ENCODE data around the gene OR4K5.

OR4K5 gene

GRCh38 chr14:19906665-19907064, 13.7 kb upstream of the OR4K5 start:
- TF ChIP-seq, protein P1, sequence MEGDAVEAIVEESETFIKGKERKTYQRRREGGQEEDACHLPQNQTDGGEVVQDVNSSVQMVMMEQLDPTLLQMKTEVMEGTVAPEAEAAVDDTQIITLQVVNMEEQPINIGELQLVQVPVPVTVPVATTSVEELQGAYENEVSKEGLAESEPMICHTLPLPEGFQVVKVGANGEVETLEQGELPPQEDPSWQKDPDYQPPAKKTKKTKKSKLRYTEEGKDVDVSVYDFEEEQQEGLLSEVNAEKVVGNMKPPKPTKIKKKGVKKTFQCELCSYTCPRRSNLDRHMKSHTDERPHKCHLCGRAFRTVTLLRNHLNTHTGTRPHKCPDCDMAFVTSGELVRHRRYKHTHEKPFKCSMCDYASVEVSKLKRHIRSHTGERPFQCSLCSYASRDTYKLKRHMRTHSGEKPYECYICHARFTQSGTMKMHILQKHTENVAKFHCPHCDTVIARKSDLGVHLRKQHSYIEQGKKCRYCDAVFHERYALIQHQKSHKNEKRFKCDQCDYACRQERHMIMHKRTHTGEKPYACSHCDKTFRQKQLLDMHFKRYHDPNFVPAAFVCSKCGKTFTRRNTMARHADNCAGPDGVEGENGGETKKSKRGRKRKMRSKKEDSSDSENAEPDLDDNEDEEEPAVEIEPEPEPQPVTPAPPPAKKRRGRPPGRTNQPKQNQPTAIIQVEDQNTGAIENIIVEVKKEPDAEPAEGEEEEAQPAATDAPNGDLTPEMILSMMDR (IDR thresholded peaks at IDR 0.05; ENCODE audit: extremely low read depth, missing control alignments): no peak
- DNase-seq (ENCODE audit: low spot score): no peak

- no peak for DNase-seq (ENCODE audit: low spot score)
- TF ChIP-seq, protein P1 (IDR thresholded peaks at IDR 0.05; ENCODE audit: extremely low read depth, missing control alignments): no peak
These were observed 9.3 kb upstream of the OR4K5 start for GRCh38 chr14:19911114-19911513.

DNA sequence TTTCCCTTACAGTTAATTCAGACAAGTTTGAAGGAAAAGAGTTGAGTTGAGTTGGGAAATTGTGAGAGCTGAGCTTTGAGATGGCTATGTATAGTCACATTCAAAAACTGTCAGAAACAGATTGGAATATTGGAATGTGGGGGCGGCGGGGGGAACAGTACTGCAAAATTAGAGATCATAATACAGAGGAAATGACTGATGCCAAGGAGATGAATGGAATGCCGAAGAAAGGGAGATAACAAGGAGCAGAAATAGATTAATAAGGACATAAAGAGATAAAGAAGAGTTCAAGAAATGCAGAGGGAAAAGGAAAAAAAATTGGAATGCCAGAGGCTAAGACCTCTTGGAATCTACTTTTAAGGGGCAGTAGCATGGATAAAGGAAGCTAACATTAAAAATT, 3.2 kb upstream of the OR4K5 start:
- no peak for DNase-seq (ENCODE audit: low spot score)

GRCh38 chr14:19917955-19918518, 2.4 kb upstream of the OR4K5 start:
- TF ChIP-seq, protein P1 (IDR thresholded peaks at IDR 0.05; ENCODE audit: extremely low read depth, missing control alignments): no peak
- no peak for DNase-seq (ENCODE audit: low spot score)

More for the DNA sequence above, 3.2 kb upstream of the OR4K5 start:
- TF ChIP-seq, protein P1 (IDR thresholded peaks at IDR 0.05; ENCODE audit: extremely low read depth, missing control alignments): no peak

DNA sequence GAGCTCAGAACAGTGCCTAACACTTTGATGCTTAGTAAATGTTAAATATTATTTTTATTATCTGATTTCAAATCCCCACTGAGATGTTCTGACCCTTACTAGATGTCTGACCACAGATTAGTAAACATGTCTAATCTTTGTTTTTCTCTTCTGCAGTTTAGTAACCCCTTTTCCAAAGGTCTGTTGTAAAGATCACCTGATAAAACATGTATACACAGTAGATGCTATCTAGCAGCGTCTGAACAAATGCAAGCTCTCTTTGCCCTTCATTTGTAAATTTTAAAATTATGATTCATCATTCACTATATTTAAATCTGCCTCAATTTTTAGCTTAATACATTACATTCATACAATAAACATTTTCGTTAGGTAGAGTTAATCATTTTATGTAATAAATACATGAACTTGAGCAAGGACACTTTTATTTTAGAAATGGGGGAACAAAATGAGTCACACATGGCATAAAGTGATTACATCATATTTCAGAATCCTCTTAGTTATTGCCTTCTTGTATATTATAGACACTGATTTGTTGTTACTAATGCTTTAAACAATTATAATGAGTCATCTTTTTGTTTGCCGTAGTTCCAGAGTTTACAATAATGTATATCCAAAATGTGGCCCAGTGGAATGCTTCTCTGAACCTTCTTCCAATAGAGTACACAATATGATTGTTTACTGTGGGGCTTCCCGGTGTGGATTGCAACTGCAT, 1.7 kb upstream of the OR4K5 start:
- no peak for DNase-seq (ENCODE audit: low spot score)
- TF ChIP-seq, protein P1 (IDR thresholded peaks at IDR 0.05; ENCODE audit: extremely low read depth, missing control alignments): no peak

- TF ChIP-seq, protein P1 (IDR thresholded peaks at IDR 0.05; ENCODE audit: extremely low read depth, missing control alignments): no peak
- DNase-seq (ENCODE audit: low spot score): no peak
These were observed 10.2 kb downstream of the OR4K5 start, which contains the start of gene OR4K1 for GRCh38 chr14:19930617-19931016. OR4K1 (plus strand) TSS chr14:19930917; CDS start chr14:19935667, 4,750 bp downstream.

GRCh38 chr14:19941668-19942067, 21.3 kb downstream of the OR4K5 start:
- TF ChIP-seq, protein P1 (IDR thresholded peaks at IDR 0.05; ENCODE audit: extremely low read depth, missing control alignments): no peak
- DNase-seq (ENCODE audit: low spot score): no peak
